NCI-H82 treated with DMSO at 0.1 percent for 48 hours (cell line): ENCODE measurements around the gene ATP8A1.
A peak's percentile ranks its signal among the peaks of the same experiment; 100 is the strongest.

Experiments used
- DNase-seq: peaks from one replicate; lab custom pipeline; 2025; ENCODE audit not compliant: unreplicated experiment; lab: John Stamatoyannopoulos, UW

The ATP8A1 gene

DNA sequence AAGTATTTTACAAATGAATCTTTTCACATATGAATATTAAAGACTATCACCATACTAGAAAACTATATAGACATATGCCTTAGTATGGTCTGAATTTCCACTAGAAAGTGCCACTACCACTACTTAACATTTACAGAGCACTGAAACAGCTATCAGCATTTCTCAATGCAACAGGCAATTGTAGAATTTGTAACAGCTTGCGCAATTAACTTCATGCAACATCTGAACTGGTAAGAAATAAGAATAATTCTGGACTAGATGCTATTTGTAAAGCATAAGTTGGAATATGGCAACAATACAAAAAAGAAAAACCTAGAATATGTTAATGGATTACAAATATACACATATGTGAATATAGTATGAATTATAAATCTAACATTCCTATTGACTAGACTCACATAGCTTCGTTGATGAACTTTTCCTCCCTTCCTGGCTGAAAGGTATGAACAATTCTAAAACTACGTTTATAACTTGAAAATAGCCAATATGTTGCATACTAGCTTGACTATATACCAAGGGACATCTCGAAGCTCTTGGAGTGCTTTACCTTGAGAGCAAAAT lies 82.0 kb downstream of the ATP8A1 start:
- DNase-seq = no peak

DNA sequence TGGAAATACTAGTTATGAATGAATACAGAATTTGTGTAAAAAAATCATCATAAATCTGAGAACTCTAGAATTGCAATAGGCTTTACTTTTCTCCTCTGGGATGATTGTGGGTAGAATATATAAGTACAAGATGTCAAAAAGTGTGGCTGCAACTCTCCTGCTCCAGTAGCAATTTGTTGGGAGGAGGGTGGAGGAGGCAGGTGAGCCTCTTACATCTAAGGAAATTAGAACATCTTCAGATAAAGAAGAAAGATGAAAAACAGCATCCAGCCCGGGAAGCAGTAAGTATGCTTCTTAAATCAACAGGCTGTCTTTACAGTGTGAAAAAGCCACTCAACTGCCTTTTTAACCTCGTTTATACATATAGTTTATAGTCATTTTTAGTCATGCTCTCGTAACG lies 83.7 kb downstream of the ATP8A1 start:
- no peak for DNase-seq

DNA sequence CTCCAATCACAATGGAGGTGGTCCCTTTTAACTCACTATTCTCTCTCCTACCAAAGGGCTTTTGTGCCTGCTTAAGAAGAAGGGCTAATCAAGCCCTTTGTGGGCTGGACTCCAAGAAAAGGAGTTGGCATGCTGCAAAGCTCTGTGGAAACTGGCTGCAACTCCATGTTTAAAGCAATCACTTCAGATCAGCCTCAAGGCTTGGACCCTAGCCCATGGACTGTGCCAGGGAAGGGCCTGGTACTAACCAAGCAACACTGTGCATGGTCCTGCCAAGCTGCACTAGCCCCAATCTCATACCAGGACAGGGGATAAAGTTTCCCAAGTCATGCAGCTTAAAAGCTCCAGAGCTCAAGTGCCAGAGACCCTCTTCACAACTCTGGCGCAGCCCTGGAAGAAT lies 86.7 kb downstream of the ATP8A1 start:
- no peak for DNase-seq

DNA sequence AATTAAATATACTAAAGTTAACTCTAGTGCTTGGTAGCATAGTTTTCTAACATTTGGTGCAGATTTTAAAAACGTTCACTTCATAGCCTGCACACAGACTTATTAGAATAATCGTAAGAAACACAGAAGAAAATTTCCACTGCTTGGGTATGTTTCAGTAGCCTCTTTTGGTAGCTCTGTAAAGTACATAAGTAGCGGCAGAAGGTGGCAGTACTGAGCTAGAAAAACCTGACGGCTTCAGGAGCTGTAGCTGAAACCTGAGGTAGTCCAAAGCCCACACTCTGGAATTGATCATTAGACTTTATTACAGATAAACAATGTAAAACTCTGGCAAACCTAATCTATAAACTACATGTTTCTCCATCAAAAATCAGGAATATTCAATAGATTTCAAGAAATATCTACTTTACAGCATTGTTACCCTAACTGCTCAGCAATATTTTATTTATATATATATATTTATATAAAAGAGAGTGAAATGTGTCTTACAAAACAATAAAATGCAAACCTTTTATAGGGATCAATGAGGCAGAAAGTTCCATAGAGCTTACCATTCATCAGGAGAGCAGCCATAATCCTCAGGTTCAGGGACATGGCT lies 88.2 kb downstream of the ATP8A1 start:
- DNase-seq = peak; percentile 46

DNA sequence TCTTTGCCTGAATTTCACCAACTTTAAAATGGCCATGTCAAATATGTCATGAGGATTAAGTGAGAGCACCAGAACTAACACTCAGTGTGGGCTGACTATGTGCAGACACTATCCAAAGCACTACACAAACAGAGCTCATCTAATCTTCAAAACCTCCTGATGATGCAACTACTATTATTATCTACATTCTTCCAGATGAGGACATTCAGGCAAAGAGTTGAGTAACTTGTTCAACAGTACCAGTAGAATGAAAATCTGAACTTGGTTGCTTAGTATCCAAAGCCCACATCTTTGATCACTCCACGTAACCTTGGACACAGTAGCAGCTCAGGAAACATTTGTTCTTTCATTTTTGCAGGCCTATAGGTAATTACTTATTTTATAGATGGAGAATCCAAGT lies 90.1 kb downstream of the ATP8A1 start:
- no peak for DNase-seq

DNA sequence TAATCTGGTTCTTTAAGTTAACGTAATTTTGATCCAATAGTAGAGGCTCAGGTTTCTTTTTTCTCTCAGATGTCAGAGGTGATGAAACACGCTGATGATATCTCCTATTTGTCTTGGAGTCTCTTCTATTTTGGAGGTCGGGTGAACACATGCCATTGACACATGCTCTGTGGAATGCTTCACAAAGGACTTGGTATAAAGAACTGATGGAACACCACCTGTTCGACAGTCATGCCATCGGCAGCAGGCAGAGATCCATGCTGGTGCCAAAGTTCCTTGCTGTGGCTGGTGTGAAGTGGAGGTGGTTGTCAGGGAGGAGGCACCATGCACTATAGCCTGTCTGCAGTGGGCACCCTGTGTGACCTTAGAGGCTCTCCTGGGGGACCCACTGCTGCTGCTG lies 94.9 kb downstream of the ATP8A1 start:
- no peak for DNase-seq

DNA sequence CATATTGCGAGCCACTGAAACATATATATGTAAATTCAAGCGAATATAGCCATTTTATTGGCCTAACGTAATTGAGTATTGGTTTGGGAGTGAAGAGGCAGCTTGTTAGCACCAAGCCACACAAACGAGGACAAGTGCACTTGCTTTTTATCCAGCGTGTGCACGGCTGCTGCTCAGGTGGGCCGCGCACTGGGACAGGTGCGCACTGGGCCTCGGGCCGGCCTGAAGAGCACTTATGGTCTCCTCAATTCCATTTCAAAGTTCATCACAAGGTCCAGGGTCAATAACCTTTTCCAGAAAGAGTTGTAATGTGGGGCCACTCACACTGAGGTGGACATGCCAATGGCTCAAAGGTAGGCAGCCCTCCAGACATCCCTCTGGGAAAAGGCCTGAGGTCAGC lies 95.9 kb downstream of the ATP8A1 start:
- DNase-seq = no peak

DNA sequence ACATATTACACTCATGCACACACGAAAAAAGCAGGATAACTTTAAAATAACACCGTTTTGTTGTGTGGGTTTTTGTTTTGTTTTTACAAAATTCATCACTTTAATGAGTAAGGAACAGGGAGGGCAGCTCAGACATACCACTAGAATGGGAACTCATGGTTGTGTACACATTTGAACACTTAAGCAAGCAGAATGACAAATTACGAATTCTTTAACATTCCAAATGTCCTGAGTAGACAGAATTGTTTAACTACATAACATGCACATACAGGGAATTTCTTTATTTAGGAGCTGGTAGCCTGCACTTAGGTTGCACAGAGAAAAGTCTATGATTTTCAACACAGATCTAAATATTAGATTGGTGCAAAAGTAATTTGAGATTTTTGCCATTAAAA lies 96.4 kb downstream of the ATP8A1 start:
- DNase-seq = no peak

DNA sequence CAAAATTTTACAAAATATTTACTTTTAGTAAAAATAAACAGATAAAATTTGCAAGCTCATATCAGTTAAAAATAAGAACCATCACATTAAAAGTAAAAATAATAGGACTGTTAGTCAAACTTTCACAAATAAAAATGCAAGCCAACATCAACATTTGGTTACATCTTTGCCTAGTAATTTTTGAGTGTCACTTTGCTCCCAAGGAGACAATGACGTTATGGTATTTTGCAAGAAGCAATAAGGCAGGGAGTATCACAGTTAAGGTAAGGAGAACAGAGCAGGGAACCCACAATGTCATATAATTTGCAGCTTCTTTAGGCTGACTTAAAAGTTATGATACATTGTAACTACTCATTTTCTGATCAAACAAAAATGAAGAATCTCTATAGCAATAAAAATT lies 98.7 kb downstream of the ATP8A1 start:
- no peak for DNase-seq

DNA sequence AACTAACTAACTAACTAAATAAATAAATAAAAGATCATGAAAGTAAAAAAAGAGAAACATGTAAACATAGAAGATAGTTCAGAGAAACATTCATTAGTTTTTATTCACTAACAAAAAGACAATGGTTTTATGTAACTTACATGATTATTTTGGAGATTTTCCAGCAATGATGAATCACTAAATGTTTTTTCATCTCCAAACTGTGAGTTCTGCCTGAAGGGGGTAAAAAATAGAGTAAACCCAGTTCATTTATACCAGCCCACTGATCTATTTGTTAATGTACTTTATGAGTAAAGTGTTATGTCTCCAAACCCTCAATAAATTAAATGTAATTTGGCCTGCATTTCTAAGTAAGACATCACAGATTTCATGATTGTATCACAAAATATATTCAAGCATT lies 101.1 kb downstream of the ATP8A1 start:
- no peak for DNase-seq

DNA sequence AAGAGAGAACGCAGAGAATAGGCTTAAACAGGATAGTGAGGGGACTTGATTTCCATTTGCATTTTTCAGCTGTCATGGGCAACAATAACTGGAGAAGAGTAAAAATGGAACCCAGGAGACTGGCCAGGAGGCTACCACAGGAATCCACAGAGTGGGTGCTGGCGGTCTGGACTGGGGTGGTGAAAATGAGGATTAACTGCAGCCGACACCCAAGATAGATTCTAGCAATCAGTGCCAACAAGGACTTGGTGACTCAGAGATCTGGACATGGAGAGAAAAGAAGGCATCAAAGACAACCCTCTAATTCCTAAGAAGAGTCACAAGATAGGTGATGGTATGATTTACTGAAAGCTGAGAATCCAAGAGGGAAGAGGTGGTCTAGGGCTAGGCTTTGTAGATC lies 102.8 kb downstream of the ATP8A1 start:
- no peak for DNase-seq

DNA sequence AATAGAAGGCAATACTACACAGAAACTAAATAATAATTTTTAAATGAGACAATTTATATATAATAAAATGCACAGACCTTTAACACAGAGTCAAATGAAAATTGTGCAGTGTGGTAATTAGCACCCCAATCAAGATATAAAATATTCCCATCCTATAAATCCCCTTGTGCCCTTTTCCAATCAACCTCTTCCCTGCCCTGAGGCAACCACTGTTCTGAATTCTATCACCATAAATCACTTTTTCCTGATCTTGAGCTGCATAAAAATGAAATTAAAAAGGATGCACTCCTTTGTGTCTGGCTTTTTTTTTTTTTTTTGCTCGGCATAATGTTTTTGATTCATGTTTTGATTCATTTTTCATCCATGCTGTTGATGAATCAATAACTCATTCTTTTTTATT lies 107.0 kb downstream of the ATP8A1 start:
- no peak for DNase-seq

DNA sequence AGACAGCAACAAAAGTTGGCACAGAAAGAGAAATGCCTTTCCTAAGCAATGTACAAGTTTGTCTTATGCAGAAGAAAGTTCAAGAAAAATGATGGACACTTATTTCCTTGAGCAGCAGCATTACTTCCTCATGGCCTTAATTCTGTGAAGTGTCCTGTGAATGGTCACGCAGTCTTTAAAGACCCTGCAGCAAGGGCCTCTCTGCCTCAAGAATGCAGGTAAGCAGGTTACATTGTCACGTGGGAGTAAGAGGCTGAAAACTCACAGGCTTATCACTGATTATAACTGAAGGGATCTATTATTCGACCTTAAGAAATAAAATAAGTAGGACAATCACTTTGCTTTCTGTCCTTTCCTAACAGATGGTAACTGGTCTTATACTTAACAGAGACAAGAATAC lies 109.1 kb downstream of the ATP8A1 start:
- no peak for DNase-seq

DNA sequence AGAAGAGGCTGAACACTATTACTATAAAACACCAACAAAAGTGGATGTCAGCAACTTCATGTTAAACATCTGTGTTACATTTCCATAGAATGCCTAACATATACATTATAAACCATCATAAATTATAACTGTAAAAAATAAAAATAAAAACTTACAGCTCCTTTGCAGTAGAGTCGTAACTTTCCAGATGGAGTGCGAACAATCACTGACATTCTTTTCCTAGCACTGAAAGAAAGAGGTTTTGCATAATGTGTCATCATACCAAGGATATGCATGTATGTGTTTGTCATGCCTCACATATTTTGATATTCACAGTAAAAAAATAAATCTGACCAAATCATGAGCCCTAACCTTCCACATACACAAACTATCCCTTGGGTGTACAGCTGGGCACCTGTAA lies 113.1 kb downstream of the ATP8A1 start:
- DNase-seq = no peak

DNA sequence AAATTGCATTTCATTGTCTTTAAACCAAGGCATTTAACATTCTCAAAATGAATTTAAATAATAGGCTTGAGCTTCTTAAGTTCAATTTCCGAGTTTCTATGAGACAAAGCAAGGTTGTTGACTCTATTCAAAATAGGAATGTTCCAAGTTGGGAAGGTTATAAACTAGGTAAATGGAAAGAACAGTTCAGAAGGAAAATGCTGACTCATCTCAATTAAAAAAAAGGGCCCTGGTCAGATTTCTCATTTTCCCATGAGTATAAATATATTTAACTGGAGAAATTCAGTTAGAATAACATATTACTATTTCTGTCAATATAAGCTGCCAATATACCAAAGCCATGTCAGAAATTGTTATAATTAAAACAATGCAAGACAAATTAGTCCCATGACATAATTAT lies 113.8 kb downstream of the ATP8A1 start:
- DNase-seq = no peak

DNA sequence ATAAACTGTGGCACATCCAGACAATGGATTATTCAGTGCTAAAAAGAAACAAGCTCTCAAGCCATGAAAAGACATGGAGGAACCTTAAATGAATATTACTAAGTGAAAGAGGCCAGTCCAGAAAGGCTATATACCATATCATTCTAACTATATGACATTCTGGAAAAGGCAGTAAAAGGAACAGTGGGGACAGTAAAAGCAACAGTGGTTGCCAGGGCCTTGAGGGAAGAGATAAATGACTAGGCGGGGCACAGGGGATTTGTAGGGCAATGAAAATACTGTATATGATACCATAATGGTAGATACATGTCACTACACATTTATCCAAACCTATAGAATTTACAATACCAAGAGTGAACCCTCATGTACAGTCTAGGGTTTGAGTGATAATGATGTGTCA lies 115.3 kb downstream of the ATP8A1 start:
- no peak for DNase-seq

DNA sequence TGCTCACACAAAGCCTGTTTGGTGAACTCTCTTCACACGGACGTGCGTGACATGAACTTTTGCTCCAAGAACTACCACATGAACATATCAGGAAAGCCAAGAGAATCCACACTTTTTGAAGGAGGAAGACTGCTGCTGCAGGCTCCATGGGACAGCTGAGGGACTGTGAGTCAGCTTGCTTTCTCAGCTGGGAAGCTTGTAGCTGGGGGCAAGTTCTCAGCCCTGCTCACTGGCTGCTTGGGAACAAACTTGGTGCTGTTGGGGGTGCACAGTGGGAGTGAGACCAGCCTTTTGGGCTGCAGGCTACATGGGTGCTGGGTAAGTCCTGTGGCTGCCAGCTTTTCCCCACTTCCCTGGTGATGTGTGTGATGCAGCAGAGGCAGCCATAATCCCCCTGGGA lies 123.9 kb downstream of the ATP8A1 start:
- DNase-seq = no peak

DNA sequence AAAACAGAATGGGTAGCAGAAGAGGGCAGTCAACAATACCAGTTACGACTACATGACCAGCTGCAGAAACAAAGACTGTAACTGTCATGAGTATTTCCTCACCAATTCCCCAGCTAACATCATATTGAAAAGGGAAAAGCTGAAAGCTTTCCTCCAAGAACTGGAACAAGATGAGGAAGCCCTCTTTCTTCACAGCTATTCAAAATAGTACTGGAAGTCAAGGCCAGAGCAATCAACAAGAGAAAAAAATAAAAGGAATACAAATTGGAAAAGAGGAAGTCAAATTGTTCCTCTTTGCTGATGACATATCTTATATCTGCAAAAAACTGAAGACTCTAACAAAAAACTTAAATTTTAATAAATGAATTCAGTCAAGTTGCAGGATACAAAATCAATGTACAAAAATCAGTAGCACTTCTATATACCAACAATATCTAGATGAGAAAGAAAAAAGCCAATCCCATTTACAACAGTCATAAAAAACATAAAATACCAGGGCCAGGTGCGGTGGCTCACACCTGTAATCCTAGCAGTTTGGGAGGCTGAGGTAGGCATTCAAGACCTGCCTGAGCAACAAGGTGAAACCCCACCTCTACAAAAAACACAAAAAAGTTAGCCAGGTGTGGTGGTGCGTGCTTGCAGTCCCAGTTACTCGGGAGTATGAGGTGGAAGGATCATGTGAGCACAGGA lies 125.4 kb downstream of the ATP8A1 start:
- DNase-seq = no peak

DNA sequence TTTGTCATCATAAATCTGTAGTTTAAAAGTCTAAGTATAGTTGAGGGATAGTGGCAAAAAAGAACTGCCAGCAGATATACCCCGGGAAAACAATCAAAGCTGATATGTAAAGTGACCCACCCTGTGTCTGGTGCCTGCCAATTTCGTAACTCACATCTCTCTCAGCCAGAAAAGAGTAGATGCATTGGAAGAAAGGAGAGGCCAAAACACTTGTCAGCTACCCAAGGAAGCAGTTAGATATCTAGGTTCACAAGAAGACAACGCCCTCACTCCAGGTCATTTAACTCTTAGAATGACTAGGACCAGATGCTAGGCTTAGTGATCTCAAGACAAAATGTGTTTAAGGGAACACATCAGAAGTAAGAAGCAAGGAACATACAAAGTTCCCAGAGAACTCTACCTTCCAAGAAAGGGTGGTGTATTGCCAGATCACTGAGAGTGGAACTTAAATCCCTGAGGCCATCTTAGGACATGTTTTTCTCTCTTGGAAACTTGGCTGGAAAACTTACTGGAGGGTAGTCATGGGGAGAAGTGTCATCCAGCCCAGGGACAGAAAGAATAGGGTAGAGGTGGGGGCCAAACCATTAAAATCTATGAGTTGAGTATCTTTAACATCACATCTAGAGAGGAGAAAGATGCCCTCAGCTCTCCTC lies 133.7 kb downstream of the ATP8A1 start:
- no peak for DNase-seq

DNA sequence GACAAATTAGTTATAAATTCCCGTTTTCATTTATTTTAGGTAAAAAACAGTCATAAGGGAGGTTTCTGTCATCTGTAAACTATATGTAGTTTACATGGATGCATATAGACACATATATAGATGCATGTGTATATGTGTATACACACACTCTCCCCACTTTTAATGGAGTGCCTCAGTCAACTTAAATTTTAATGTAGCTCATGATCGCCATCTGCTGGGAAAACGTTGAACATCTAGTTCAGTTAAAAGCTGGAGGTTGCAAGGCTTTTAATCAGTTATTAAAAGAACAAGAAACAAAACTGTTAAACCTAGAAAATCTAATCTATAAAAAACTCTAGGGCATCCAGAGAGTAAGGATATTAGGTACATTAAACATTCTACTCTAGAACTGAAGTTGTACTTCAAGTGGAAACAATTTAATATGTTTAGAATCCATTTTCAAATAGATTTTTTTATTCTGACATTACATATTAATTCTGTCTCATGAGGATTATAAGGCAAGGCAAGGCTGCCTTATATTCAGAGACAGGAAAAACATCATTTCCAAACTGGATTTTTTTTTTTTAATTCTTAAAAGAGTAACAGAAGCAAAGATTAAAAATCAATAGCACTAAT lies 137.0 kb downstream of the ATP8A1 start:
- no peak for DNase-seq

DNA sequence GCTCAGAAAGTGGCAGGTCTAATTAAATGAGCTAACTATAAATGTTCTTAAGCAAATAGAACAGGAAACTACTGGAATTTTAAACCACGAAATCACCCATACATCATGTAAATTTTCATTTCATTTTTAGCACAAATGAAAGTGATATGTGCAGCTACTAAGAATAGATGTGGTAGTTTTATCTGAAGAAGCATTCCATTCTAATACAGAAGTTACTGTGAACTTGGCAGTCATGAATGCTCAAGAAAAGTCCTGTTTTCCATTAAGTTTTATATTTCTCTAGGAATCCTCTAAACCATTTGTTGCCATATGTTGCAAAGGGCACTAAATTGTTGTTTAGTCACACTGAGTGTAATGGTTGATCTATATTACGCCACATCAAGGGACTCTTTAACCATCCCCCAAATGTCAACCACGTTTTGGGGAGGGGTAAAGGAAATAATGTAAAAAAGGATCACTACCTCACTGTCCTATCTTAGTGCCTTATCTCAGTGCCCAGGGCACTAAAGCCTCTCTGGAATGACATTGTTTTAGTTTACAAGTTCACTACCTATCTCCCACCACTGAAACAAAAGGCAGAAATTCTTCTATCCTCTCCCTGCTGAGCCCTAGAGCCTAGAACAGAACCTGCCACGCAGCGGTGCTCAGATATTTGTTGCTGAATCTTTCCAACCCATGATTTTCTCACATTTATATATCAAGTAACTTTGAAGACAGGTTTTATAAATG lies 141.6 kb downstream of the ATP8A1 start:
- no peak for DNase-seq
